D721Med (cell line): ENCODE data around the gene GDPD5.

Source experiments
- DNase-seq: peaks from one replicate; pipeline ENCODE4 v3.0.0; 2011; ENCODE audit warnings: low spot score; ENCODE audit not compliant: insufficient read length
- FAIRE-seq: peaks from 2 replicates; lab custom pipeline; 2011; peaks lifted over from hg19 to GRCh38; lab: Jason Lieb, UNC
- CTCF ChIP-seq: IDR thresholded peaks from 2 replicates; pipeline ENCODE4 v1.5.1; 2012; ENCODE audit warnings: mild to moderate bottlenecking, control low read depth; ENCODE audit not compliant: insufficient read depth; ENCODE audit errors: missing control alignments

The GDPD5 gene

GRCh38 chr11:75449776-75450175 lies 76.0 kb downstream of the GDPD5 start:
- no peak for DNase-seq
- FAIRE-seq = no peak
- no peak for TF ChIP-seq CTCF

DNA sequence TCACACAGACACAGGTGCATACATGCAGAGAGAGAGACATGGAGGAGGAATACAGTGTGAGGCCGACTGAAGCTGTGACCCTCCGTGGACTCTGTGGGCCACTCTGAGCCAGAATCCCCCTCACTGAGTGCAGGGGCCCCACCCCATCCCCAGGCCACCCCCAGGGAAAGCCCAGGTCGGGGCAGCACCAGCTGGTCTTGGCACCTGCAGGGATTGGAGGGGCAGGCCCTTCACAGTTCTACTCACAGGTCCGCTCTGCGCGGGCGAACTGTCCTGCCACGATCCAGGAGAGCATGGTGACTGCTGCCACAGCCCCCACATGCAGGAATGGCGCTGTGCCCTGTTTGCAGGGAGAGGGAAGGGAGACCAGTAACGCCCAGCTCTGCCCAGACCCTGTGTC lies 76.5 kb downstream of the GDPD5 start:
- FAIRE-seq (no peak), DNase-seq (no peak)
- TF ChIP-seq CTCF = no peak

- TF ChIP-seq CTCF = no peak
- DNase-seq = no peak
- FAIRE-seq = no peak
Observed at GRCh38 chr11:75447415-75447814, 78.3 kb downstream of the GDPD5 start.

DNA sequence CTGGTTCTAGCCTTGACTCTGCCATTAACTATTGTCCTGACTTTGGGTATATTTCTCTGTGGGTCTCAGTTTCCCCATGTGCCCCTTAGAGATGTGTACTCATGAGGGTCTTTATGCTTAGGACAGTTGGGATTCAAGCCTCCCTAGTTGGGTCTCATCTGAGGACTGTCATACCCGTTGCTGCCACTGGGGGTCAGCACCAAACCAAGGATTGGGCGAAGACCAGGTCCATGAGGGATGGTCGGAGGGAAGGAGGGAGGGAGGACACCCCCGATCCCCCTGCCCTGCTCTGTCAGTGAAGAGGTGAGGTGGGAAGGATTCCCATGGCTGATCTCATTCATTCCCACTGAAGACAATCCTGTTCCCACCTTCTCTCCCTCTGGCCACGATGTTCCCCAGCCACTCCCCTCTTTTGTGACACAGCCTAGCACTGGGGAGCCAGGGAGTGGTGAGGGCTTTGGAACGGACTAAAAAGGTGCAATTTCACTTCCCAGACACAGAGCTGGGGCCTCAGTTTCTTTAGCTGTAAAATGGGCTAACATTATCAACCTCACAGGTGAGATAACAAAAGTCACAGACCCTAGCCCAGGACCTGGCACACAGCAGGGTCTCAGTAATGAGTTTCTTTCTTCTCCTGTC lies 80.3 kb downstream of the GDPD5 start:
- DNase-seq (peak; percentile 81), FAIRE-seq (no peak)
- TF ChIP-seq CTCF = peak; percentile 97

GRCh38 chr11:75443043-75443442 lies 82.7 kb downstream of the GDPD5 start:
- FAIRE-seq (no peak), DNase-seq (no peak)
- TF ChIP-seq CTCF = no peak

DNA sequence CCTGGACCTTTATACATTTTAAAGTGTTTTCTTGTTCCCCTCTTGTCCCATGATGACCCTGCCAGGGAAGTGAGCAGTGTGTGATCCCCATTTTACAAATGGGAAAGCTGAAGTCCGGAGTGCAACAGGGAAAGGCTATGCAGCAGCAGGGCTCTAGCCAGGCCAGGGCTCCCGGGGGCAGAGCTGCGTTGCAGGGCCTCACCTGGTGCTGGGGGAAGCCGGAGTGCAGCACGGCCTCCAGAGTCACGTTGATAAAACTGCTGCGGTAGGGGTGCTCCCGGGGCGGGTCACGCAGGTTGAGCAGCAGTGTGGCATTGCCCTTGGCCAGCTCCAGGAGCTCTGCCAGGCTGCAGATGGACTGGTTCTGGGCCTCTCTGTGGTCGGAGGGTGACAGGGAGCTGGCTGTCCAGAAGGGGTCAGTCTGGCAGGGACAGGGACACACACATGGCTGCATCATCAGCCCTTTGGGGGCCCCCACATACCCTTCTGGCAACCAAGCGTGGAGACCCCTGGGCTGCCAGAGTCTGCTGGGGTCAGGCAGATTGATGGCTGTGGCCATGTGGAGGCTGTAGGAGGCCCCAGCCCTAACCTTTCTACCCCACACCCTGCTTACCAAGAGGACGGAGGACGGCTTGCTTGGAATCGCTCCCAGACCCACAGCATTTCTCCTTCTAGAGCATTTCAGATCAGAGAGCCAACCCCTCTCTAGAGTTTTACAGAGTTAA lies 83.4 kb downstream of the GDPD5 start:
- TF ChIP-seq CTCF = no peak
- DNase-seq (no peak), FAIRE-seq (no peak)

GRCh38 chr11:75441804-75442132 lies 84.0 kb downstream of the GDPD5 start:
- TF ChIP-seq CTCF = no peak
- no peak for FAIRE-seq
- DNase-seq = no peak
